HepG2 (cell line): Measurements from ENCODE around the gene ZNF121. TPM values are rescaled to one million over a fixed set of nuclear protein-coding genes. Genes with fewer than 3 reads are reported as not detected.

Experiments used
- FOXA1 ChIP-seq, 2 experiments: fragments of 450-650 bp in 1 of 2; sonication (generic) in 1 of 2; formaldehyde crosslinking in 1 of 2; IDR thresholded peaks; 2 replicates each; pipeline versions ENCODE4 v1.4.0 to v1.6.1; 2016 to 2020; ENCODE audit warnings: missing genetic modification reagents in 1 of 2
- HNRNPH1 ChIP-seq: fragments of 200-400 bp; formaldehyde crosslinking; optimal IDR thresholded peaks from 2 replicates; pipeline ENCODE3; 2017; ENCODE audit warnings: mild to moderate bottlenecking, low read depth, low read length
- MIER2 ChIP-seq: IDR thresholded peaks from 2 replicates; pipeline ENCODE4 v1.6.1; 2016; ENCODE audit warnings: missing biosample characterization, missing genetic modification reagents
- NR2C2 ChIP-seq: sonication (generic); formaldehyde crosslinking; IDR thresholded peaks from 2 replicates; pipeline ENCODE4 v1.4.0; 2020; ENCODE audit warnings: missing genetic modification reagents, mild to moderate bottlenecking, moderate library complexity, borderline replicate concordance
- YEATS4 ChIP-seq: sonication (generic); formaldehyde crosslinking; IDR thresholded peaks from 2 replicates; pipeline ENCODE4 v1.4.0; 2020; ENCODE audit warnings: missing genetic modification reagents, borderline replicate concordance
- ZFP90 ChIP-seq: sonication (generic); formaldehyde crosslinking; IDR thresholded peaks from 2 replicates; pipeline ENCODE4 v1.8.0; 2022; ENCODE audit warnings: missing genetic modification reagents, mild to moderate bottlenecking, inconsistent platforms, borderline replicate concordance
- ZNF230 ChIP-seq: sonication (generic); formaldehyde crosslinking; IDR thresholded peaks from 2 replicates; pipeline ENCODE4 v1.4.0; 2020; ENCODE audit warnings: mild to moderate bottlenecking, missing genetic modification reagents
- ZNF331 ChIP-seq: sonication (generic); formaldehyde crosslinking; IDR thresholded peaks from 2 replicates; pipeline ENCODE4 v1.4.0; 2020; ENCODE audit warnings: missing genetic modification reagents
- ZNF883 ChIP-seq: sonication (generic); formaldehyde crosslinking; IDR thresholded peaks from 2 replicates; pipeline ENCODE4 v1.5.1; 2020; ENCODE audit warnings: mild to moderate bottlenecking, missing genetic modification reagents; ENCODE audit errors: not compliant biosample characterization
- ZSCAN5A ChIP-seq: sonication (generic); formaldehyde crosslinking; IDR thresholded peaks from 2 replicates; pipeline ENCODE4 v1.8.0; 2022; ENCODE audit warnings: mild to moderate bottlenecking, missing genetic modification reagents, borderline replicate concordance
- polyA plus RNA-seq, 8 experiments: library from polyadenylated mRNA; depleted of rRNA in 3 of 8; stranded (reverse) in 7 of 8; unstranded in 1 of 8; fragments of >200 nt; fragmentation: Illumina TruSeq in 4 of 8; extraction: Trizol in 4 of 8; gene quantifications; 2 replicates each; pipeline versions ENCODE4 v1.2.1 to v1.2.3, GENCODE V29; 2011 to 2016; ENCODE audit warnings: low read depth in 4 of 8, missing spikeins in 1 of 8, mixed read lengths in 1 of 8; ENCODE audit not compliant: insufficient read depth in 1 of 8
- total RNA-seq, 5 experiments: library from RNA; depleted of rRNA; stranded (reverse); fragments of >200 nt; fragmentation: Illumina TruSeq; extraction: Trizol; gene quantifications; 2 replicates each; pipeline ENCODE4 v1.2.3, GENCODE V29; 2016; ENCODE audit warnings: low read depth in 1 of 5
- TF ChIP-seq, protein P1 (sequence below): sonication (generic); formaldehyde crosslinking; IDR thresholded peaks from 2 replicates; pipeline ENCODE4 v1.5.0; 2020; ENCODE audit warnings: mild to moderate bottlenecking, missing genetic modification reagents, moderate library complexity
- TF ChIP-seq, protein P2 (sequence below): sonication (generic); formaldehyde crosslinking; IDR thresholded peaks from 2 replicates; pipeline ENCODE4 v1.4.0; 2020; ENCODE audit warnings: missing genetic modification reagents, borderline replicate concordance

The ZNF121 gene
- total and polyA plus RNA-seq, 2 of the 13 experiments (the other 11 are each of a cell fraction or from before 2014, with no cell fraction given) = 7.8 to 56.3 TPM

DNA sequence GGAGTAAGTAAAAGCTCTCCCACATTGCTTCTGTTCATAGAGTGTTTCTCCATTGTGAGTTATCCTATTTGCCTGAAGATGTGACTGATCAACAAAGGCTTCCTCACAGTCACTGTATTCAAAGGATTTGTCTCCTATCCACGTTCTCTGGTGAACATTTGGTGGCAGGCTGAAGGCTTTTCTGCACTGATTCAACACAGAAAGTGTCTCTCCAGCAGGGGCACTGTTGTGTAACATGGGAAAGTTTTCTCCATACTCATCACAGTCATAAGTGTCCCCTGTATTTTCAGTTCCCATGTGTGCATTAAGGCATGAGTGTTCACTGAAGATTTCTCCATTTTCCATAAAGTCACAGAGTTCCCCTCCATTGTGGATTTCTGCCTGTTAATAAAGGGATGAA, 17.6 kb downstream of the ZNF121 start (continued):
- no peak for TF ChIP-seq NR2C2 (CRISPR knock-in tag)
- no peak for TF ChIP-seq ZNF883
- TF ChIP-seq FOXA1 (IDR thresholded peaks at IDR 0.05) = no peak
- peak; percentile 31; the same call in 1 of the 2 replicates for TF ChIP-seq FOXA1 (CRISPR knock-in tag; IDR thresholded peaks at IDR 0.05)
- no peak for TF ChIP-seq MIER2
- no peak for TF ChIP-seq ZNF331 (CRISPR knock-in tag)
- TF ChIP-seq, protein P1, sequence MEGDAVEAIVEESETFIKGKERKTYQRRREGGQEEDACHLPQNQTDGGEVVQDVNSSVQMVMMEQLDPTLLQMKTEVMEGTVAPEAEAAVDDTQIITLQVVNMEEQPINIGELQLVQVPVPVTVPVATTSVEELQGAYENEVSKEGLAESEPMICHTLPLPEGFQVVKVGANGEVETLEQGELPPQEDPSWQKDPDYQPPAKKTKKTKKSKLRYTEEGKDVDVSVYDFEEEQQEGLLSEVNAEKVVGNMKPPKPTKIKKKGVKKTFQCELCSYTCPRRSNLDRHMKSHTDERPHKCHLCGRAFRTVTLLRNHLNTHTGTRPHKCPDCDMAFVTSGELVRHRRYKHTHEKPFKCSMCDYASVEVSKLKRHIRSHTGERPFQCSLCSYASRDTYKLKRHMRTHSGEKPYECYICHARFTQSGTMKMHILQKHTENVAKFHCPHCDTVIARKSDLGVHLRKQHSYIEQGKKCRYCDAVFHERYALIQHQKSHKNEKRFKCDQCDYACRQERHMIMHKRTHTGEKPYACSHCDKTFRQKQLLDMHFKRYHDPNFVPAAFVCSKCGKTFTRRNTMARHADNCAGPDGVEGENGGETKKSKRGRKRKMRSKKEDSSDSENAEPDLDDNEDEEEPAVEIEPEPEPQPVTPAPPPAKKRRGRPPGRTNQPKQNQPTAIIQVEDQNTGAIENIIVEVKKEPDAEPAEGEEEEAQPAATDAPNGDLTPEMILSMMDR (CRISPR knock-in tag) = peak; percentile 38
- TF ChIP-seq YEATS4 (CRISPR knock-in tag) = no peak
- TF ChIP-seq ZNF230 (CRISPR knock-in tag) = no peak
- no peak for TF ChIP-seq HNRNPH1
- TF ChIP-seq, protein P2, sequence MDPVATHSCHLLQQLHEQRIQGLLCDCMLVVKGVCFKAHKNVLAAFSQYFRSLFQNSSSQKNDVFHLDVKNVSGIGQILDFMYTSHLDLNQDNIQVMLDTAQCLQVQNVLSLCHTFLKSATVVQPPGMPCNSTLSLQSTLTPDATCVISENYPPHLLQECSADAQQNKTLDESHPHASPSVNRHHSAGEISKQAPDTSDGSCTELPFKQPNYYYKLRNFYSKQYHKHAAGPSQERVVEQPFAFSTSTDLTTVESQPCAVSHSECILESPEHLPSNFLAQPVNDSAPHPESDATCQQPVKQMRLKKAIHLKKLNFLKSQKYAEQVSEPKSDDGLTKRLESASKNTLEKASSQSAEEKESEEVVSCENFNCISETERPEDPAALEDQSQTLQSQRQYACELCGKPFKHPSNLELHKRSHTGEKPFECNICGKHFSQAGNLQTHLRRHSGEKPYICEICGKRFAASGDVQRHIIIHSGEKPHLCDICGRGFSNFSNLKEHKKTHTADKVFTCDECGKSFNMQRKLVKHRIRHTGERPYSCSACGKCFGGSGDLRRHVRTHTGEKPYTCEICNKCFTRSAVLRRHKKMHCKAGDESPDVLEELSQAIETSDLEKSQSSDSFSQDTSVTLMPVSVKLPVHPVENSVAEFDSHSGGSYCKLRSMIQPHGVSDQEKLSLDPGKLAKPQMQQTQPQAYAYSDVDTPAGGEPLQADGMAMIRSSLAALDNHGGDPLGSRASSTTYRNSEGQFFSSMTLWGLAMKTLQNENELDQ (CRISPR knock-in tag) = no peak
- no peak for TF ChIP-seq ZFP90
- TF ChIP-seq ZSCAN5A = no peak
